Right forelimb (tissue), 1 donor: ENCODE measurements around the gene EFHC1.

Source experiments
- DNase-seq: peaks from one replicate; pipeline ENCODE4 v3.0.0-alpha.2; 2018

Gene EFHC1

DNA sequence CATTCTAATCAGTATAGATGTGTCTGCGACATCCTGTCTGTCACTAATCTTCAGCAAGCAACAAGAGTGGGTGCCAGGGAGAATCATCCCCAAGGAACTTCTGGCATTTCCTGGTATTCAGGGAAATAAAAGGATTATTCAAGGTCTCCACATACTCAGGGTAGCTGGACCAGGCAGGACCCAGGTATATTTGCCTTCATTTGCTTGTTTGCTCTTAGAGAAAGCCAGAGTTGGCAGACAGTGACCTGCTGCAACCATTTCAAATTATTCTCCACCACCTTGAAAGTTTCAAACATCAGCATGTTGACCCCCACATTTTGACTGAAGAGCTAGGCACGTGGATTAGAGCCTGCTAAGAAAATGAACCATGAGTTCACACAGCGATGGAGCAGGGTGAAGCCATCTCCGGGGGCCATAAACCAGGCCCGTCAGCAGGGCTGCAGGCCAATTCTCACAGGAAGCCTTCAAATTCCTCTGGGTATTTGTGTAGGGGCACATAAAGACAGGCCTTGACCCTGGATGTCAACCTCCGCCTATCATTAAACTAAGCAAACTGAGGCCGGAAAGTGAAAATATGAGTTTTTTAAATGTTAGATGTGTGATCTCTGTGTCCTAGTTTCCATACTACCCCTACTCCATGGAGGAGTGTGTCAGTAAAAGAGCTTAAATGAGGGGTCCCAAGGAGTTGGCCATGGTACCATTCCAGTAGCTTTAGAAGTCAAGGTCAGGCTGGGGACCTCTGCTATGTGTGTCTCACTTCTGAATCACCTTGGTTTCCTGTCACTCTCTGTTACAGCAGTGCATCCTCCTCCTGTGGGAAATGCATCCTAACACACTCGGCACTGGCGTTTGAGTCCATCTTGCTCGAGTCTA is 123.8 kb downstream of the EFHC1 start:
- no peak for DNase-seq

DNA sequence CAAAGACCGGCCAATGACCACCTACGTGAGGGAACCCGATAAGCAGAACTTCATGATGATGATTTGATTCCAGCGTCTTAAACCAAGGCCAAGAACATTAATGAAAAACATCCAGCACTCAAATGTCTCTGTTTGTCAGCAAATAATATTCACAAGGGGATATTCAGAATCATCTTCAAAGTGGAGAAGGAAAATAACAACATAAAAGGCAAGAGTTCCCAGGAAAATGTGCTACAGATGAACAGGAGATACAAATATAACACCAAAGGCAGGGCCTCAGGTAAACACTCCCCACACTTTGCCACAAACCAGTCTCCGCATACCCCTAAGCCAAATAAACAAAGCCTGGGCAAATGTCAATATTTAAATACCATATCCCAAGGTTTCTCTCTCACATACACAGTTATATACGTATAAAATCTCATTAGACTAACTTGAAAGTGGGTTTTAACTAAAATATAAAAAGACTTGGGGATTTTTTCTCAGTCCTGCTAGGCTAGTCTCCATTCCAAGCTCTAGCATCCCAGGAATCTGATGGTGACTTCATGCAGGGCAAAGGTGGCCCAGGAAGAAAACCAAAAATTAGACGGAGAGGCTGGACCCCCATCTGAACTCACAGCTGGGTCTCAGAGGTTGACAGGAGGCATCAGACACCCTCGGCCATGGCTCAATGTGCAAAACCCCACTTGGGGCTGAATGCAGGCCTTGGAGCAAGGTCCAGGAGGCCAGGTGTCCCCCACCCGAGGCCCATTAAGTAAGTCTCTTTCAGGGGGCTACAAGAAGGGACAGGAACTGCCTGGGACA is 124.7 kb downstream of the EFHC1 start:
- no peak for DNase-seq

- DNase-seq = no peak
These were observed 125.4 kb downstream of the EFHC1 start for GRCh38 chr6:52545406-52546119.

DNA sequence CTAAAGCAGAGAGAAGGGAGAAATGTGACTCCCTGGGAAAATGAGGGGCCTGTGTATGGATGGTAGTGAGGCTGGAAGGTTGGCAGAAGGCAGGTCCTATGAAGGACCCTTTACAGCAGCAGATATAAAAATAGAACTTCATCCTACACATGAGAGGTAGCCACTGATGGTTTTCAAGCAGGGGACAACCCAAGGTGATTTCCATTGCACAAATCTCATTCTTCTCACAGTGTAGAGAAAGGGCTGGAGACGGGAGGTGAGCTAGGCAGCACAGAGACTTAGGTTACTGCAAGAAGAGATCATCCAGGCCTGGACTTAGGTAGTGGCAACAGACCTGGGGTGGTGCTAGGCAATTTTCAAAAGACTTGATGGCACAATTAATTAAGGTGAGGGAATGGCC is 126.0 kb downstream of the EFHC1 start:
- no peak for DNase-seq

DNA sequence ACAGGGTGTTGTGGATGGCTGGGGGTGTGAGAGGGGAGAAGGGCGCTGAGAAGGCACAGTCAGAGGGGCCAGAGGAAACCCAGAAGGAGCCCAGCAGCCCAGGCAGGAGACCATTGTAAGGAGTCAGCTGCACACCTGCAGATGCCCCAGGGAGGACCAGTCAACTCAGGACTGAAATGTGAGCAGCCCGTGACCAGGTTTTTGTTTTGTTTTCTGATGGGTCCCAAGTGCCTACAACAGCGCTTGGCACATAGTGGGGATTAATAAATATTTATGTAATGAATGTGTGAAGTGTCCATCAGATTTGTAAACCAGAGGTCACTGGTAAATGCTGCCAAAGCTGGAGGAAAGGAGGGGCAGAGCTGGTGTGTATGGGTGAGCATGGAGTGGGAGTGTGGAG is 126.5 kb downstream of the EFHC1 start:
- no peak for DNase-seq

DNA sequence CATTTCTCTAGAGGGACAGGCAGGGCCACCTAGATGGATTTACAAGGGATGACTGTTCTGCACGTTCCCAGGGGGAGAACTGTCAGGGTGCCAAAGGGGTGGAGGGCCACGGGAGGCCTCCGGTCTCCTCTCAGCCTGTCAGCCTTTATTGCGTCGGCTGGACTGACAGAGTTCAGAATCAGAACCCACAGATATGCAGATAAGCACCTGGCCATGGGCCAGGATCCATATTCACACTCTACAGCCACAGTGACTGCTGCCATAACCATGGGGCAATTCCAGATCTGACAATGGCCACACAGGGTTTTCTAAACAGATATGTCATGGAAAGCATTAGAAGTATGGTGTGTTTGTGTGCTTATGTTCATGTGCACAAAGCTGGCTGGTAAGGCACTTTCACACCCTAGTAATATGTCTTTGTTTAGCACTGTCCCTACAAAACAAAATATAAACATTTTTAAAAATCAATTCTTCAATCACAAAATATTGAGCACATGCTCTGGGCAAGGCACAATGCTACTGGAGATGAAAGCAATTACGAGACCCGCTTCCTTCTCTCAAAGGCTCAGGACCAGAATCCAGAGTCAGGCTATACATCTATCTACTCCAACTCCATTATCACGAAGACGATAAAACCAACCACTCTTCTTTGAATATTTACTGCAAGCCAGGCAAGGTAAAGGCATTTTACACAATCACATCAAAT is 127.7 kb downstream of the EFHC1 start:
- no peak for DNase-seq

GRCh38 chr6:52548353-52548713 is 128.2 kb downstream of the EFHC1 start:
- DNase-seq = no peak

- DNase-seq = no peak
These were observed 128.9 kb downstream of the EFHC1 start for GRCh38 chr6:52548999-52549398.

GRCh38 chr6:52549428-52549827 is 129.3 kb downstream of the EFHC1 start:
- no peak for DNase-seq

- no peak for DNase-seq
These were observed 130.0 kb downstream of the EFHC1 start for GRCh38 chr6:52550014-52550575.

DNA sequence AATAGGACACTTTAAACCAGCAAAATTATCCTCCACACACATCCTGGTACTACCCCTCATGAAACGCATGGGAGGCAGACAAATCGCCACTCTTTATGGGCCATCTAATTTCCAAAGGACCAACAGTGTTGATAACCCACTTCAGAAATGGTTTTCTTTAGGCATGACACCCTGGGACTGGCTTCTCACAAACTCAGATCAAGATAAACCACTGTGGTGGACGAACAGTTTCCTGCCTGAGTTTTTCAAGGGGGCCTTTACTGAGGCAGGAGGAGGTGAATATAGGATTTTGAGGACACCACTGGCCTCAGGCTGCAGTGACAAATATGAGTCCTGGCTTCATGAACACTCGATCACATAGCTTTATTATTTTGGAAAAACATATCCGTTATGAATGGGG is 130.7 kb downstream of the EFHC1 start:
- no peak for DNase-seq

DNA sequence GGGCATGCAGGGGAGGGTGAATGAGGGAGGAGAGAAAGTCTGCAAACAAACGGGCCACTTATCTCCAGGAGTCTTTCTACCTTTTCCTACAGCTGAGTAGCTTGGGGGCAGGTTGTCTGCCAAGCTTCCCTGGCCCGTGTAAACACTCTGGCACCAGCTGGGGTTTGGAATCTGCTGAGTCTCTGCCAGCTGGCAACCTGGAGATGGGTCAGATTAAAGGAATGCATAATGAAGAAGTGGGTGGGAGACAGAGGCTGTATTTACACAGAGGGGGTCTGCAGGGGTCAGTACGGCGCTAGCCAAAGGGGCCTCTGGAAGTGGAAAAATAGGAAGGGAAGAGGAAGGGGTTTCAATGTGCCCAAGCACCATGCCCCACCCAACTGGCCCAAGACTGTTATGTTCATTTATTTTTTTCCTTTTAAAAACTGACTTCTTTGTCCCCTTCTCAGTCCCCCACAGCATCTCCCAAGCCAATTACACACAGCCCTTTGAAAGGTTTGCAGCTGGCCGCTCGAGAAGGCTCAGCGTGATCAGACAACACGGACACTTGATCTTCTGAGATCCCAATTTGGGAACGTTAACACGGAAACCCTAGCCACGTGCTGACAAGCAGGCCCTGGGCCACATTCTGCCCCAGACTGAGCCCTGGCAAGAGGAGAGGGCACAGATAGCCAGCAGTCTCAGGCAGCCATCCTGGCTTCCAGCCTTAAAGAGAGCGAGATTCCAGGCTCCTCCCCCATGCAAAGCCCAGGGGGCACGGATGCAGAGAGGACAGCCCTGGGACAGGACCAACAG is 131.5 kb downstream of the EFHC1 start:
- DNase-seq = peak; percentile 77

DNA sequence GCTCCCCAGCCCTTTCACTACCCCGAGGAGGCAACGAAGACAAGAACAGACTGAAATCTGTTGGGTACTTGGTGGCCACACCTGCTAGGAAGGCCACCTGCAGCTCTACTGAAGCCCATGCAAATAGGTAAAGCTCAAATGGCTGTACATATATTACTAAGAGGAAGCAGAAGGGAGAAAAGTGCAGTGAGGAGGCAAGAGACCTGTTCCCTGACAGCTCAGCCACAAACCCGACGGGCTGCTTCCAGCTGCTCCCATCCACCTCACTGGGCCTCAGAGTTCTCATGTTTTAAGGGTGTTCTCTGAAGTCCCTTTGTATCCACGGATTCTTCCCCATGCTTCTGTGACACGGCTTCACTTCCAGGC is 132.1 kb downstream of the EFHC1 start:
- DNase-seq = no peak

DNA sequence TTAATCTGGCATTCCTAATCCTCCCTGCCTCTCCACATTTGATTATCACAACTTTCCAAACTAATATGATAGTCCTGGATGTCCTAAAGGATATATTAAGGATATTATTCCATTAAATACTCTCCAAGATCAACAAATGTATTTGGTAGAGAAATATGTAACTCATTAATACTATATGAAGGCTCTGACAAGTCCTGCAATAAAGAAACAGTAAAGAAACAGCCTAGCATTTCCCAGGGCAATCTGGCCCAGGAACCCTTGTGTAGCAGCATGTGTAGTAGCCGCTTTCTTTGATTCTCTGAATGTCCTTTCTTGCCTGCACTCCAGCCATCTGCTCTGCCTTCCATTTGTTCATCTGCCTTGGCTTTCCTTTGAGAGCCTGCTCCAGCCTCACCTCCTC is 133.0 kb downstream of the EFHC1 start:
- DNase-seq = no peak

- DNase-seq = no peak
These were observed 133.6 kb downstream of the EFHC1 start for GRCh38 chr6:52553719-52554118.

GRCh38 chr6:52554684-52555280 is 134.6 kb downstream of the EFHC1 start:
- DNase-seq = no peak

- DNase-seq = no peak
These were observed 135.5 kb downstream of the EFHC1 start for GRCh38 chr6:52555518-52556233.

- DNase-seq = no peak
These were observed 137.5 kb downstream of the EFHC1 start for GRCh38 chr6:52557389-52558265.

DNA sequence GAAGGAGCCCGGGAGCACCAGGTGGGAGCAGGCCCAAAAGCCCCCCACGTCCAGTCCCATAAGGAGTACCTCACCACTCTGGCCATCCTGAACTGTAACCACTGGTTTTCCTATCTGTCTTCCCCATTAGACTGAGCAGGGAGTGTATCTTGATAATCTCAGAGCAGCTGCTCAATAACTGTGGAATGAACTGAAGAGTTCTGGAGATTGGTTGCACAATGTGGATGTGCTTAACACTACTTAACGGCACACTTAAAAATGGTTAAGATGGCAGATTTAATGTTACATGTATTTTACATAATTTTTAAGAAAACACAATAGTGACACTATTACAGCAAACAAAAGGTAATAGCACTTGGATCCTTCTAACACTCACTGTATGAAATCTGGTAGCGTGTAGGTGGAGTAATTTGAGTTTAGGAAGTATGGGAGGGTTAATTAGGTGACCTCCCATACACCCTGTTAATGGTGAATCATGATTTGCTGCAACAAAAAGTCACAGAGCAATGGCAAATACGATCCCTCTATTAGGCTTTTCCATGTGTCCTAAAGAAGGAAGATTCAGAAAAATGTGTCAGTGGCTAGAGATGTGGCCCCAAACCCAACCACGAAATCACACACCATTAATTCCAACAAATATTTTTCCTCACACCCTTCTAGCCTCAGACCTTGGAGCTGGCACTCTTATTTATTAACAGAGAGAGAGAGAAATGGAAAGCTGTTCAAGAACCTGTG is 138.3 kb downstream of the EFHC1 start:
- DNase-seq = no peak
